GM23338 (cell line): ENCODE results near the gene HMGCLL1.

Source experiments
- CREB1 ChIP-seq: fragments of 250-450 bp; sonication (Bioruptor Pico); IDR thresholded peaks from 2 replicates; pipeline ENCODE4 v1.5.0; 2020; ENCODE audit warnings: low read depth, mild to moderate bottlenecking, moderate library complexity
- CTCF ChIP-seq, 2 experiments: fragments of 200-600 bp in 1 of 2; sonication (generic) in 1 of 2; conservative IDR thresholded peaks; 2 replicates each; pipeline versions ENCODE4 v1.5.1 to v1.6.1; 2016 to 2017; ENCODE audit warnings: antibody characterized with exemption in 2 of 2, low read depth in 2 of 2, mild to moderate bottlenecking in 2 of 2, moderate library complexity in 1 of 2
- ETS1 ChIP-seq: IDR thresholded peaks from 2 replicates; pipeline ENCODE4 v1.6.1; 2016; ENCODE audit warnings: antibody characterized with exemption
- EZH2 ChIP-seq: fragments of 200-600 bp; sonication (generic); IDR thresholded peaks from one replicate; pipeline ENCODE4 v1.8.0; 2017; ENCODE audit warnings: antibody characterized with exemption, mild to moderate bottlenecking, low read depth; ENCODE audit not compliant: unreplicated experiment
- EZH2phosphoT487 ChIP-seq: fragments of 200-600 bp; sonication (generic); IDR thresholded peaks from one replicate; pipeline ENCODE4 v1.8.1; 2018; ENCODE audit warnings: antibody characterized with exemption; ENCODE audit not compliant: unreplicated experiment
- JUNB ChIP-seq: IDR thresholded peaks from one replicate; pipeline ENCODE4 v1.6.1; 2016; ENCODE audit warnings: antibody characterized with exemption; ENCODE audit not compliant: unreplicated experiment
- POLR2AphosphoS5 ChIP-seq: IDR thresholded peaks from 2 replicates; pipeline ENCODE4 v1.6.1; 2016; ENCODE audit warnings: antibody characterized with exemption, low read depth
- REST ChIP-seq: IDR thresholded peaks from one replicate; pipeline ENCODE4 v1.6.1; 2018; ENCODE audit warnings: antibody characterized with exemption; ENCODE audit not compliant: unreplicated experiment
- STAT1 ChIP-seq: IDR thresholded peaks from one replicate; pipeline ENCODE4 v1.6.1; 2016; ENCODE audit warnings: antibody characterized with exemption; ENCODE audit not compliant: unreplicated experiment
- ZNF114 ChIP-seq: fragments of 250-450 bp; sonication (Bioruptor Pico); IDR thresholded peaks from 2 replicates; pipeline ENCODE4 v1.5.0; 2020; ENCODE audit warnings: mild to moderate bottlenecking, moderate library complexity

GRCh38 chr6:55395871-55396270 is 183.1 kb downstream of the HMGCLL1 start:
- TF ChIP-seq CTCF (conservative IDR thresholded peaks at IDR 0.05; ENCODE audit: low read depth in 2 of 2) (no peak), ETS1 (no peak), POLR2AphosphoS5 (no peak), REST (no peak), CREB1 (CRISPR knock-in tag) (no peak), EZH2phosphoT487 (no peak), EZH2 (no peak), JUNB (no peak), STAT1 (no peak), ZNF114 (CRISPR knock-in tag) (no peak)
